Smooth muscle cell (in vitro differentiated cells): Measurements from ENCODE around the gene TMEM187. TPM values are rescaled to one million over a fixed set of nuclear protein-coding genes. Genes with fewer than 3 reads are reported as not detected.
"Not testable (repeated sequence)": the region's sequence is repeated elsewhere in the genome, so short reads cannot be mapped to it uniquely, and the experiment has no call there.

Experiments
- DNase-seq: peaks from one replicate; lab custom pipeline; 2025; ENCODE audit not compliant: unreplicated experiment; lab: John Stamatoyannopoulos, UW
- H2AFZ ChIP-seq: fragments of 200-600 bp; sonication (generic); 2 replicates; pipeline ENCODE4 v1.6.0; 2016; ENCODE audit warnings: antibody characterized with exemption, low read depth, mild to moderate bottlenecking
- H3F3A ChIP-seq: fragments of 200-600 bp; sonication (generic); 2 replicates; pipeline ENCODE4 v1.6.0; 2017; ENCODE audit warnings: antibody characterized with exemption, low read depth
- H3K27ac ChIP-seq: fragments of 200-600 bp; sonication (generic); 2 replicates; pipeline ENCODE4 v1.5.1; 2016; ENCODE audit warnings: low read depth, mild to moderate bottlenecking
- H3K27me3 ChIP-seq: fragments of 200-600 bp; sonication (generic); 2 replicates; pipeline ENCODE4 v1.6.1; 2016; ENCODE audit warnings: low read depth, mild to moderate bottlenecking
- H3K36me3 ChIP-seq: fragments of 200-600 bp; sonication (generic); 2 replicates; pipeline ENCODE4 v1.5.1; 2016; ENCODE audit warnings: low read depth
- H3K4me1 ChIP-seq: fragments of 200-600 bp; sonication (generic); 2 replicates; pipeline ENCODE4 v1.5.1; 2016; ENCODE audit warnings: low read depth
- H3K4me2 ChIP-seq: fragments of 200-600 bp; sonication (generic); 2 replicates; pipeline ENCODE4 v1.6.0; 2016; ENCODE audit warnings: mild to moderate bottlenecking
- H3K4me3 ChIP-seq: fragments of 200-600 bp; sonication (generic); 2 replicates; pipeline ENCODE4 v1.5.1; 2016; ENCODE audit warnings: mild to moderate bottlenecking
- H3K79me2 ChIP-seq: fragments of 200-600 bp; sonication (generic); 2 replicates; pipeline ENCODE4 v1.6.0; 2016; ENCODE audit warnings: low read depth, mild to moderate bottlenecking
- H3K9ac ChIP-seq: fragments of 200-600 bp; sonication (generic); 2 replicates; pipeline ENCODE4 v1.6.0; 2016; ENCODE audit warnings: low read depth
- H3K9me3 ChIP-seq: fragments of 200-600 bp; sonication (generic); replicated peaks from 2 replicates; pipeline ENCODE4 v1.5.1; 2016; ENCODE audit warnings: low read depth
- H4K20me1 ChIP-seq: fragments of 200-600 bp; sonication (generic); 2 replicates; pipeline ENCODE4 v1.6.0; 2016; ENCODE audit warnings: low read depth
- WGBS: methylation state at CpG from one replicate; pipeline ENCODE4 v1.1.7; 2016; ENCODE audit warnings: low lambda C conversion rate; 5-methylcytosine and 5-hydroxymethylcytosine counted together
- polyA plus RNA-seq: library from polyadenylated mRNA; unstranded; fragments of >200 nt; fragmentation: Nextera tagmentation; extraction: Ambion mirVana; gene quantifications from 2 replicates; pipeline ENCODE4 v1.2.1, GENCODE V29; 2016
- total RNA-seq: library from RNA; depleted of rRNA; stranded (reverse); fragments of >200 nt; gene quantifications from 2 replicates; pipeline ENCODE4 v1.2.3, GENCODE V29; 2014
- TF ChIP-seq, protein P1 (sequence below): fragments of 200-600 bp; sonication (generic); IDR thresholded peaks from 2 replicates; pipeline ENCODE4 v1.5.1; 2017; ENCODE audit warnings: borderline replicate concordance, mild to moderate bottlenecking, antibody characterized with exemption; ENCODE audit not compliant: insufficient read depth, poor library complexity, severe bottlenecking

TMEM187 gene
- total and polyA plus RNA-seq, 2 experiments from 2014 or later: 6.2 to 9.8 TPM

GRCh38 chrX:153973127-153974002 is 811 bp downstream of the TMEM187 start:
- WGBS: 67% methylated on average over 20 of the region's 20 CpGs
- H3K9ac ChIP-seq: peak overlapping the region; percentile 60
- no peaks in the 10 kb centered on the region for H3K9me3 ChIP-seq
- no peak overlapping the region for H2AFZ ChIP-seq
- TF ChIP-seq, protein P1, sequence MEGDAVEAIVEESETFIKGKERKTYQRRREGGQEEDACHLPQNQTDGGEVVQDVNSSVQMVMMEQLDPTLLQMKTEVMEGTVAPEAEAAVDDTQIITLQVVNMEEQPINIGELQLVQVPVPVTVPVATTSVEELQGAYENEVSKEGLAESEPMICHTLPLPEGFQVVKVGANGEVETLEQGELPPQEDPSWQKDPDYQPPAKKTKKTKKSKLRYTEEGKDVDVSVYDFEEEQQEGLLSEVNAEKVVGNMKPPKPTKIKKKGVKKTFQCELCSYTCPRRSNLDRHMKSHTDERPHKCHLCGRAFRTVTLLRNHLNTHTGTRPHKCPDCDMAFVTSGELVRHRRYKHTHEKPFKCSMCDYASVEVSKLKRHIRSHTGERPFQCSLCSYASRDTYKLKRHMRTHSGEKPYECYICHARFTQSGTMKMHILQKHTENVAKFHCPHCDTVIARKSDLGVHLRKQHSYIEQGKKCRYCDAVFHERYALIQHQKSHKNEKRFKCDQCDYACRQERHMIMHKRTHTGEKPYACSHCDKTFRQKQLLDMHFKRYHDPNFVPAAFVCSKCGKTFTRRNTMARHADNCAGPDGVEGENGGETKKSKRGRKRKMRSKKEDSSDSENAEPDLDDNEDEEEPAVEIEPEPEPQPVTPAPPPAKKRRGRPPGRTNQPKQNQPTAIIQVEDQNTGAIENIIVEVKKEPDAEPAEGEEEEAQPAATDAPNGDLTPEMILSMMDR: no peak
- peak overlapping the region; percentile 87 for H3K4me2 ChIP-seq
- peak overlapping the region; percentile 72 for H3K4me3 ChIP-seq
- no peaks in the 10 kb centered on the region for H3K36me3 ChIP-seq
- H3K4me1 ChIP-seq: no peaks in the 10 kb centered on the region
- H3F3A ChIP-seq: no peaks in the 10 kb centered on the region
- H3K79me2 ChIP-seq: peaks cover 14% of the 10 kb centered on the region
- DNase-seq: no peak
- H3K27ac ChIP-seq: peak overlapping the region; percentile 99
- no peaks in the 10 kb centered on the region for H3K27me3 ChIP-seq
- peaks cover 22% of the 10 kb centered on the region for H4K20me1 ChIP-seq

- peak overlapping the region; percentile 87 for H3K4me2 ChIP-seq
- no peak overlapping the region for H3K9ac ChIP-seq
- H3K9me3 ChIP-seq: no peaks in the 10 kb centered on the region
- TF ChIP-seq, protein P1: no peak
- H3K4me3 ChIP-seq: no peak overlapping the region
- 83% methylated on average over 14 of the region's 14 CpGs for WGBS
- no peak overlapping the region for H2AFZ ChIP-seq
- no peaks in the 10 kb centered on the region for H3K4me1 ChIP-seq
- H3K27ac ChIP-seq: no peak overlapping the region
- peaks cover 14% of the 10 kb centered on the region for H4K20me1 ChIP-seq
- no peaks in the 10 kb centered on the region for H3K27me3 ChIP-seq
- no peaks in the 10 kb centered on the region for H3K36me3 ChIP-seq
- peaks cover 7% of the 10 kb centered on the region for H3K79me2 ChIP-seq
- DNase-seq: no peak
- no peaks in the 10 kb centered on the region for H3F3A ChIP-seq
These were observed 1.6 kb downstream of the TMEM187 start for GRCh38 chrX:153974003-153974725.

DNA sequence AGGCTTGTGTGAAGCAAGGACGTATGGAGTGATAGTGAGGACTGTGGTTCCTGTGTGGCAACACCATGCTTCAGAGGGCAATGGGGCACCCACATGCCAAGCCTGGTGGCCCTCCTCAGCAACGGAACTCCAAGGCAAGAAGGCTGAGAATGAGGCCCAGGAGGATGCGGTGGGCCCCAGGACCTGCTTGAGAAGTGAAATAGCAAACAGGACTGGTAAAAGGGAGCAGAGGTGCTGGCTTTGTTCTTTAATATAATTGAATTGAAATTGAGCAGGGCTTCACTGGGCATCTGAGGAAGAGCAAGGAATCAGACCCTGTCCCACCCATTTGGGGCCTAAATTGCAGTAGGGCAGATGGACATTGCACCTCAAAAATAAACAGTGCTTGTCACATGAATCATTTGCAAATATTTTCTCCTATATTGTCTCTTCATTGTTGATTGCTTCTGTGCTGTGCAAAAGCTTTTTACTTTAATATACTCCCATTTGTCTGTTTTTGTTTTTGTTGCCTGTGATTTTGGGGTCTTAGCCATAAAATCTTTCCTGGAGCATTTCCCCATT is 2.3 kb downstream of the TMEM187 start:
- H3K4me1 ChIP-seq: no peaks in the 10 kb centered on the region
- H3K36me3 ChIP-seq: no peaks in the 10 kb centered on the region
- TF ChIP-seq, protein P1: no peak
- no peak overlapping the region for H2AFZ ChIP-seq
- H3K27ac ChIP-seq: no peak overlapping the region
- H4K20me1 ChIP-seq: peaks cover 8% of the 10 kb centered on the region
- H3K4me2 ChIP-seq: no peak overlapping the region
- no peaks in the 10 kb centered on the region for H3F3A ChIP-seq
- no peak overlapping the region for H3K9ac ChIP-seq
- no peaks in the 10 kb centered on the region for H3K9me3 ChIP-seq
- no peak for DNase-seq
- H3K4me3 ChIP-seq: no peak overlapping the region
- WGBS: 81% methylated on average over 3 of the region's 3 CpGs
- H3K79me2 ChIP-seq: peaks cover 2% of the 10 kb centered on the region
- H3K27me3 ChIP-seq: no peaks in the 10 kb centered on the region

DNA sequence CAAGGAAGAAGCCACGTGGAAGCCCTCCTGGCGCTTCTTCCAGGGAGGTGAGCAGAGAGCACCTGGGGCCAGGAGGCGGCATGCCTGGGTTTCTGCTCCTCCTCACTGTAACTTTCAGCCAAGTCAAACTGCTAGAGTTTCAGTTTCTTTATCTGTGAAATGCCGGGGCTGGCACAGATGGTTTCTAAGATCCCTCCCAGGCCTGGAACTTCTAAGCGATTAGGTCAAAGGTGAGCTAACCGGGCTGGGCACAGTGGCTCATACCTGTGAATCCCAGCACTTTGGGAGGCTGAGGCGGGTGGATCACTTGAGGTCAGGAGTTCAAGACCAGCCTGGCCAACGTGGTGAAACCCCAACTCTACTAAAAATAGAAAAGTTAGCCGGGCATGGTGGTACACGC is 7.8 kb downstream of the TMEM187 start:
- not testable (repeated sequence) for H3K4me1 ChIP-seq
- WGBS: 88% methylated on average over 9 of the region's 10 CpGs

More for the DNA sequence above, 7.8 kb downstream of the TMEM187 start:
- H3K27me3 ChIP-seq, H4K20me1 ChIP-seq, H3F3A ChIP-seq, H3K36me3 ChIP-seq, H2AFZ ChIP-seq, H3K4me2 ChIP-seq, H3K4me3 ChIP-seq, H3K27ac ChIP-seq, H3K79me2 ChIP-seq, H3K9me3 ChIP-seq, H3K9ac ChIP-seq, DNase-seq: not testable (repeated sequence)
